LNCaP clone FGC (cell line): ENCODE data around the gene DCP1A.
"Not testable (repeated sequence)": the region's sequence is repeated elsewhere in the genome, so short reads cannot be mapped to it uniquely, and the experiment has no call there.

Experiments used
- DNase-seq: peaks from one replicate; pipeline ENCODE4 v3.0.0-alpha.2; 2011; ENCODE audit warnings: low read depth
- H3K4me3 ChIP-seq: 2 replicates; pipeline ENCODE4 v1.5.1; 2011; ENCODE audit warnings: mild to moderate bottlenecking, low read depth, low read length, control low read depth
- TF ChIP-seq, protein P1 (sequence below): IDR thresholded peaks from 2 replicates; pipeline ENCODE4 v1.5.1; 2012; ENCODE audit warnings: mild to moderate bottlenecking; ENCODE audit not compliant: control insufficient read depth, insufficient read depth; ENCODE audit errors: extremely low read depth

Gene DCP1A

DNA sequence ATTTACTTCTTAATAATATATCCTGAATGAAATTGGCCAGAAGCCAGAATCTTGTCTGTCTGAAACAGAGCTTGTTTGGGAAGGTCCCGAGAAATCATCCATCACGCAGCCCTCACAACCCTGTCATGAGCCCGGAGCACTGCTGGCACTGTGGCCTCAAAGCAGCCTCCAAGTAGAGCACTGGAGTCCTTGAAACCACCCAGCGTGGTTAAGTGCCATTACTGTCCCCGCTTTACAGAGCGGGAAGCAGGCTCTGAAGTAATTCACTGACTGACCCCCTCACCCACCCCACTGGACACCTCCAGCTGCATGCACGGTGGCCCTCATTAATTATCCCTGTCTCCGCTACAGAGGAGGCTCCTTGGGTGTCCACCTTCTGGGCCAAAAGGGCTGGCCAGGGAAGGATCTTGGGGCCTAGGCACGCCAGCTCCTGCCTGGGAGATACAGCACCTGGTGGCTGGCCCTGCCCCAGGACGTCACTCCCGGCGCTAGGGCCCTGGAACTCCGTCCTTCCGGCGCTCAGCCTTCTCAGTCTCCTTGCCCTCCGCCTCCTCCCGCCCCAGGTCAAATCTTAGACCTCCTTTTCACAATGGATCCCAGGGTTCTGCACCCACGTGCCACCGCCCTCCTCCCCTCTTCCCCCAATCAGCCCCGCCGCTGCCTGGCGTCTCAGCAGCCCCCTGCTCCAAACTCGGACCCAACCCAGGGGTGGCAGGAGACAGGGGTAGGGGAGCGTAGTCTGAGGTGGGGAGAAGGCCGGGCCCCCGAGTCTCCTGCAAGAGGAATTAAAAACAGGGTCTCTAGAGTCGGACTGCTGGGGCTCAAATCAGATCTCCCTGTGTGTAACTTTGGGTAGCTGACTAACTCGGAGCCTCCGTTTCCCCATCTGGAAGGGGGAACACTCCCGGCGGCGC lies 92.6 kb downstream of the DCP1A start:
- TF ChIP-seq, protein P1, sequence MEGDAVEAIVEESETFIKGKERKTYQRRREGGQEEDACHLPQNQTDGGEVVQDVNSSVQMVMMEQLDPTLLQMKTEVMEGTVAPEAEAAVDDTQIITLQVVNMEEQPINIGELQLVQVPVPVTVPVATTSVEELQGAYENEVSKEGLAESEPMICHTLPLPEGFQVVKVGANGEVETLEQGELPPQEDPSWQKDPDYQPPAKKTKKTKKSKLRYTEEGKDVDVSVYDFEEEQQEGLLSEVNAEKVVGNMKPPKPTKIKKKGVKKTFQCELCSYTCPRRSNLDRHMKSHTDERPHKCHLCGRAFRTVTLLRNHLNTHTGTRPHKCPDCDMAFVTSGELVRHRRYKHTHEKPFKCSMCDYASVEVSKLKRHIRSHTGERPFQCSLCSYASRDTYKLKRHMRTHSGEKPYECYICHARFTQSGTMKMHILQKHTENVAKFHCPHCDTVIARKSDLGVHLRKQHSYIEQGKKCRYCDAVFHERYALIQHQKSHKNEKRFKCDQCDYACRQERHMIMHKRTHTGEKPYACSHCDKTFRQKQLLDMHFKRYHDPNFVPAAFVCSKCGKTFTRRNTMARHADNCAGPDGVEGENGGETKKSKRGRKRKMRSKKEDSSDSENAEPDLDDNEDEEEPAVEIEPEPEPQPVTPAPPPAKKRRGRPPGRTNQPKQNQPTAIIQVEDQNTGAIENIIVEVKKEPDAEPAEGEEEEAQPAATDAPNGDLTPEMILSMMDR = no peak
- peak; percentile 52 for DNase-seq
- H3K4me3 ChIP-seq = peak overlapping the region; percentile 99

DNA sequence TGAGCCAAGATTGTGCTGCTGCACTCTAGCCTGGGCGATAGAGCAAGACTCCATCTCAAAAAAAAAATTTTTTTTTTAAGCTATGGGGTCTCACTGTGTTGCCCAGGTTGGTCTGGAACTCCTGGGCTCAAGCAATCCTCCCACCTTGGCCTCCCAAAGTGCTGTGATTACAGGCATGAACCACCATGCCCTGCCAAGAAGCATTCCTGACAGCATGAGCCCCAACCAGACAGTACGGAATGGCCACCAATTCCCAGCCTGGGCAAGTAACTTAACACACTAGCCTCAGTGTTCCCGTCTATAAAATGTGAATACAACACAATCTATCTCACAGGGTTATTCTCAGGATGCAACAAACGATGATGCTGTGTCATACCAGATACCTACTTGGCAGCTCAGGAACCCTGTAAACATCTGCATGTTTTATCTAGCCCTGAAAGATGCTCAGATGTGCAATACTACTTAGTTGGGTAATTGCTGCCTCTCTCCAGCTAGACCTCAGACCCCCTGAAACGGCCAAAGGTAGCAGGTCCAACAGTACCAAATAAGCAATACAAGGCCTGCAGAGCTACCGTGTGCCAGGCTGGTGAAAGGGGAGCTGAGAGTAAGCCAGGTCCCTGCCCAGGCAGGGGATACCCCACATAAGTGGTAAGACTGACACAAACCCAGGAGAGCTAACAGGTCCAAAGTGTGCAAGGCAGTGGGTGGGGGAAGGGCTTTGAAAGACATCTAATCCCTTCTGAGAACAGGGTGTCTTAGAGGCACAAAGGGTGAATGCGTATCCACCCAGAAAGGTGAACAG lies 93.4 kb downstream of the DCP1A start:
- TF ChIP-seq, protein P1 = no peak
- no peak for DNase-seq
- H3K4me3 ChIP-seq = peak overlapping the region; percentile 99

DNA sequence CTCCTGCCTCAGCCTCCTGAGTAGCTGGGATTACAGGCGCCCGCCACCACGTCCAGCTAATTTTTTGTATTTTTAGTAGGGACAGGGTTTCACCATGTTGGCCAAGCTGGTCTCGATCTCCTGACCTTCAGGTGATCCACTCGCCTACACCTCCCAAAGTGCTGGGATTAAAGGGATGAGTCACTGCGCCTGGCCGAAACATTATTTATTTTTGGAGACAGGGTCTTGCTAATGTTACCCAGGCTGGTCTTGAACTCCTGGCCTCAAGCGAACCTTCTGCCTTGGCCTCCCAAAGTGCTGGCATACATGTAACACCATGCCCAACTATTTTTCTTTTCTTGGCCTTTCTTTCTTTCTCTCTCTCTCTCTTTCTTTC lies 94.4 kb downstream of the DCP1A start:
- not testable (repeated sequence) for H3K4me3 ChIP-seq, DNase-seq

DNA sequence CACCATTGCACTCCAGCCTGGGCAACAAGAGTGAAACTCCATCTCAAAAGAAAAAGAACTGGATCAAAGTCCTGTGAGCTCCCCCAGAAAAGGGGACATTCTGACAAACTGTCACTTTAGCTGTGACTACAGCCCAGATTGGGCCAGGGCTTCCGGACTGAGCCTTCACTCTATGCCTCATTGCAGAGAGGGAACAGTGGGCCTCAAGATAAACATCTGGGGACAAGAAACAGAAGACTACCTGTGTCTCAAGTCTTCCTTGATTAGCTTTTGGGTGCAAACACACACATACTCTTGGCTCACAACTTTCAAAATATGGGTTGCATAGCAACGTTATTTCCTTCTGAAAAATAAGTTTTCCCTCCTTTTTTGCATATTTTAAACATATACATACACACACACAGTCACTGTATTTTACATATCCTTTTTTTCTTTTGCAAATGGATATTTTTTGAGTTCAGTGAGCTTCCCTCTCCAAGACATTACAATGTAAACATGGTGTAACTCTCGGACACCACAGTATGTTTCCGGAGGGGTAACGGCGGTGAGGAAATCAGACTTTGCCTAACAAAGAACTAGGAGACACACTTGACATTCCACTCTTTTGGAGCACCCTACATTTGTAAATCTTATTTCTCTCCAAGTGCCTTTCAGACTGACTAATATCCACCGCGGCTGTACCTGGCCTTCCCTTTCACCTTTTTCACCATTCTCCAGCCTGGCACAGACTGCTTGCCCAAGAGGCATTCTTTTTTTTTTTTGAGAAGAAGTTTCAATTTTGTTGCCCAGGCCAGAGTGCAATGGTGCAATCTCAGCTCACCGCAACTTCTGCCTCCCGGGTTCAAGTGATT lies 95.0 kb downstream of the DCP1A start:
- DNase-seq = no peak
- H3K4me3 ChIP-seq = no peak overlapping the region
- TF ChIP-seq, protein P1 = no peak

DNA sequence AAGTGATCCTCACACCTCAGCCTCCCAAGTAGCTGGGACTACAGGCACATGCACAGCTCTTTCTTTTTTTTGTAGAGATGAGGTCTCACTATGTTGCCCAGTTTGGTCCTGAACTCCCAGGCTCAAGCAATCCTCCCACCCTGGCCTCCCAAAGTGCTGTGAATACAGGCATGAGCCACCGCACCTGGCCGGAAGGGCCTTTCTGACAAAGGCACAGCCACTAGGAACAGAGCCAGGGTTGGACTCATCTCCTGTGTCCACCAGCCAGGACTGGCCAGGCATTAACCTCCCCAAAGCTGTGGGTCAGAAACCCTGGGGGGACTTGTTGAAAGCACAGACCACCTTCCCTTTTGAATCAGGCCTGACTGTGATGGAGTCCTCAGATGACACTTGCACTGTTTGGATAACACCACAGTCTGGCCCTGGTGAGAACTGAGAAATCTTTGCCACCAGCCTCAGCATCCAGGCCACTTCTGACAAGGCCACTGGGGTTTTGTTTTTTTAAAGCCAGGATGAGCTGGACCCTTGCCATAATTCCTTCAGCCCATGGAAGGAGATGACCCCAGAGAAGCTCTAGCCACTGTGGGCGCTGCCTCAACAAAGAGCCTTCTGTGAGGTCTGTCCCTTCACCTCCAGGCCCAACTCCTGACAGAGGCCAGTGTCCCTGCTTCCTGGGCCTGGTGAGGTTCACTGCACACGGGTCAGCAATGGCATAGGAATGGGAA lies 96.3 kb downstream of the DCP1A start:
- DNase-seq = no peak
- H3K4me3 ChIP-seq = no peak overlapping the region
- TF ChIP-seq, protein P1 = no peak

DNA sequence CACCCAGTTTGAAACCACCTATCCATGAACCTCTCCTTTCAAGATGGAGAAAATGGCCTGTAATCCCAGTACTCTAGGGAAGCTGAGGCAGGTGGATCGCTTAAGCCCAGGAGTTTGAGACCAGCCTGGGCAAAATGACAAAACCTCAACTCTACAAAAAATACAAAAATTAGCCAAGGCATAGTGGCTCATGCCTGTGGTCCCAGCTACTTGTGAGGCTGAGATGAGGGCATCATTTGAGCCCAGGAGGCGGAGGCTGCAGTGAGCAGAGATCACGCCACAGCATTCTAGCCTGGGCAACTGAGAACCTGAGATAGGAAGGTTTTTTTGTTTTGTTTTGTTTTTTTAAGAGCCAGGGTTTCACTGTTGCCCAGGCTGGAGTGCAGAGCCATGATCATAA lies 96.9 kb downstream of the DCP1A start:
- H3K4me3 ChIP-seq = no peak overlapping the region
- TF ChIP-seq, protein P1 = no peak
- no peak for DNase-seq
